HepG2 (cell line): ENCODE results near the gene DIRAS1. TPM values are rescaled to one million over a fixed set of nuclear protein-coding genes. Genes with fewer than 3 reads are reported as not detected.

ENCODE experiments used
- ATF1 ChIP-seq: IDR thresholded peaks from 2 replicates; pipeline ENCODE4 v1.6.1; 2016; ENCODE audit warnings: mild to moderate bottlenecking, control low read depth
- KAT7 ChIP-seq: IDR thresholded peaks from 2 replicates; pipeline ENCODE4 v1.6.1; 2018; ENCODE audit warnings: borderline replicate concordance, missing compliant biosample characterization
- NFYB ChIP-seq: sonication (generic); formaldehyde crosslinking; IDR thresholded peaks from 2 replicates; pipeline ENCODE4 v1.4.0; 2020; ENCODE audit warnings: missing genetic modification reagents
- PATZ1 ChIP-seq: sonication (generic); formaldehyde crosslinking; IDR thresholded peaks from 2 replicates; pipeline ENCODE4 v1.4.0; 2020; ENCODE audit warnings: missing genetic modification reagents
- SP2 ChIP-seq: sonication (generic); formaldehyde crosslinking; IDR thresholded peaks from 2 replicates; pipeline ENCODE4 v1.5.1; 2020; ENCODE audit warnings: mild to moderate bottlenecking, missing genetic modification reagents
- TSC22D2 ChIP-seq: sonication (generic); formaldehyde crosslinking; IDR thresholded peaks from 2 replicates; pipeline ENCODE4 v1.5.1; 2020; ENCODE audit warnings: missing genetic modification reagents, mild to moderate bottlenecking, borderline replicate concordance
- XRCC5 ChIP-seq: fragments of 200-400 bp; formaldehyde crosslinking; optimal IDR thresholded peaks from 2 replicates; pipeline ENCODE3; 2017; ENCODE audit warnings: mild to moderate bottlenecking, low read length
- ZHX1 ChIP-seq: sonication (generic); formaldehyde crosslinking; IDR thresholded peaks from 2 replicates; pipeline ENCODE4 v1.8.1; 2022; ENCODE audit warnings: low read depth, mild to moderate bottlenecking, missing genetic modification reagents
- ZNF441 ChIP-seq: sonication (generic); formaldehyde crosslinking; IDR thresholded peaks from 2 replicates; pipeline ENCODE4 v1.7.0; 2021; ENCODE audit warnings: missing genetic modification reagents, borderline replicate concordance
- ZNF484 ChIP-seq: sonication (generic); formaldehyde crosslinking; IDR thresholded peaks from 2 replicates; pipeline ENCODE4 v1.5.1; 2020; ENCODE audit warnings: mild to moderate bottlenecking, low read depth, missing genetic modification reagents, borderline replicate concordance
- ZNF530 ChIP-seq: sonication (generic); formaldehyde crosslinking; IDR thresholded peaks from 2 replicates; pipeline ENCODE4 v1.5.0; 2020; ENCODE audit warnings: low read depth, mild to moderate bottlenecking, missing genetic modification reagents
- ZNF644 ChIP-seq: IDR thresholded peaks from 2 replicates; pipeline ENCODE4 v1.6.1; 2016; ENCODE audit warnings: low read depth
- ZNF749 ChIP-seq: sonication (generic); formaldehyde crosslinking; IDR thresholded peaks from 2 replicates; pipeline ENCODE4 v1.8.0; 2022; ENCODE audit warnings: mild to moderate bottlenecking, missing genetic modification reagents, moderate library complexity, borderline replicate concordance
- ZNF777 ChIP-seq: sonication (generic); formaldehyde crosslinking; IDR thresholded peaks from 2 replicates; pipeline ENCODE4 v1.4.0; 2020; ENCODE audit warnings: missing genetic modification reagents
- polyA plus RNA-seq, 8 experiments: library from polyadenylated mRNA; depleted of rRNA in 3 of 8; stranded (reverse) in 7 of 8; unstranded in 1 of 8; fragments of >200 nt; fragmentation: Illumina TruSeq in 4 of 8; extraction: Trizol in 4 of 8; gene quantifications; 2 replicates each; pipeline versions ENCODE4 v1.2.1 to v1.2.3, GENCODE V29; 2011 to 2016; ENCODE audit warnings: low read depth in 4 of 8, missing spikeins in 1 of 8, mixed read lengths in 1 of 8; ENCODE audit not compliant: insufficient read depth in 1 of 8
- total RNA-seq, 5 experiments: library from RNA; depleted of rRNA; stranded (reverse); fragments of >200 nt; fragmentation: Illumina TruSeq; extraction: Trizol; gene quantifications; 2 replicates each; pipeline ENCODE4 v1.2.3, GENCODE V29; 2016; ENCODE audit warnings: low read depth in 1 of 5
- TF ChIP-seq, protein P1 (sequence below), 2 experiments: IDR thresholded peaks; 2 replicates each; pipeline ENCODE4 v1.6.1; 2011 to 2012; ENCODE audit warnings: low read length in 2 of 2, borderline replicate concordance in 1 of 2, low read depth in 1 of 2, mild to moderate bottlenecking in 1 of 2, moderate library complexity in 1 of 2
- TF ChIP-seq, protein P2 (sequence below): sonication (generic); formaldehyde crosslinking; IDR thresholded peaks from 2 replicates; pipeline ENCODE4 v1.5.1; 2020; ENCODE audit warnings: mild to moderate bottlenecking, moderate library complexity, missing genetic modification reagents

DIRAS1 gene
- total and polyA plus RNA-seq, 2 of the 13 experiments (the other 11 are each of a cell fraction or from before 2014, with no cell fraction given), result 0.97 to 1.8 TPM

- TF ChIP-seq, protein P1, sequence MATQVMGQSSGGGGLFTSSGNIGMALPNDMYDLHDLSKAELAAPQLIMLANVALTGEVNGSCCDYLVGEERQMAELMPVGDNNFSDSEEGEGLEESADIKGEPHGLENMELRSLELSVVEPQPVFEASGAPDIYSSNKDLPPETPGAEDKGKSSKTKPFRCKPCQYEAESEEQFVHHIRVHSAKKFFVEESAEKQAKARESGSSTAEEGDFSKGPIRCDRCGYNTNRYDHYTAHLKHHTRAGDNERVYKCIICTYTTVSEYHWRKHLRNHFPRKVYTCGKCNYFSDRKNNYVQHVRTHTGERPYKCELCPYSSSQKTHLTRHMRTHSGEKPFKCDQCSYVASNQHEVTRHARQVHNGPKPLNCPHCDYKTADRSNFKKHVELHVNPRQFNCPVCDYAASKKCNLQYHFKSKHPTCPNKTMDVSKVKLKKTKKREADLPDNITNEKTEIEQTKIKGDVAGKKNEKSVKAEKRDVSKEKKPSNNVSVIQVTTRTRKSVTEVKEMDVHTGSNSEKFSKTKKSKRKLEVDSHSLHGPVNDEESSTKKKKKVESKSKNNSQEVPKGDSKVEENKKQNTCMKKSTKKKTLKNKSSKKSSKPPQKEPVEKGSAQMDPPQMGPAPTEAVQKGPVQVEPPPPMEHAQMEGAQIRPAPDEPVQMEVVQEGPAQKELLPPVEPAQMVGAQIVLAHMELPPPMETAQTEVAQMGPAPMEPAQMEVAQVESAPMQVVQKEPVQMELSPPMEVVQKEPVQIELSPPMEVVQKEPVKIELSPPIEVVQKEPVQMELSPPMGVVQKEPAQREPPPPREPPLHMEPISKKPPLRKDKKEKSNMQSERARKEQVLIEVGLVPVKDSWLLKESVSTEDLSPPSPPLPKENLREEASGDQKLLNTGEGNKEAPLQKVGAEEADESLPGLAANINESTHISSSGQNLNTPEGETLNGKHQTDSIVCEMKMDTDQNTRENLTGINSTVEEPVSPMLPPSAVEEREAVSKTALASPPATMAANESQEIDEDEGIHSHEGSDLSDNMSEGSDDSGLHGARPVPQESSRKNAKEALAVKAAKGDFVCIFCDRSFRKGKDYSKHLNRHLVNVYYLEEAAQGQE (IDR thresholded peaks at IDR 0.05; ENCODE audit: borderline replicate concordance in 1 of 2, low read depth in 1 of 2, low read length in 2 of 2), result peak; percentile 97 to 100
- TF ChIP-seq PATZ1 (CRISPR knock-in tag), result peak; percentile 83
- TF ChIP-seq ATF1 (CRISPR knock-in tag), result 0 out of 2 replicates have a peak, but pooled peaks have one; percentile 44
- no peak for TF ChIP-seq KAT7 (CRISPR knock-in tag)
- peak; percentile 99 for TF ChIP-seq XRCC5
- peak; percentile 98 for TF ChIP-seq SP2
- no peak for TF ChIP-seq ZHX1 (CRISPR knock-in tag)
- peak; percentile 95 for TF ChIP-seq ZNF441
- TF ChIP-seq, protein P2, sequence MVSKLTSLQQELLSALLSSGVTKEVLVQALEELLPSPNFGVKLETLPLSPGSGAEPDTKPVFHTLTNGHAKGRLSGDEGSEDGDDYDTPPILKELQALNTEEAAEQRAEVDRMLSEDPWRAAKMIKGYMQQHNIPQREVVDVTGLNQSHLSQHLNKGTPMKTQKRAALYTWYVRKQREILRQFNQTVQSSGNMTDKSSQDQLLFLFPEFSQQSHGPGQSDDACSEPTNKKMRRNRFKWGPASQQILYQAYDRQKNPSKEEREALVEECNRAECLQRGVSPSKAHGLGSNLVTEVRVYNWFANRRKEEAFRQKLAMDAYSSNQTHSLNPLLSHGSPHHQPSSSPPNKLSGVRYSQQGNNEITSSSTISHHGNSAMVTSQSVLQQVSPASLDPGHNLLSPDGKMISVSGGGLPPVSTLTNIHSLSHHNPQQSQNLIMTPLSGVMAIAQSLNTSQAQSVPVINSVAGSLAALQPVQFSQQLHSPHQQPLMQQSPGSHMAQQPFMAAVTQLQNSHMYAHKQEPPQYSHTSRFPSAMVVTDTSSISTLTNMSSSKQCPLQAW (CRISPR knock-in tag), result peak; percentile 98
- peak; percentile 99 for TF ChIP-seq TSC22D2 (CRISPR knock-in tag)
- TF ChIP-seq ZNF644 (CRISPR knock-in tag), result peak; percentile 72; the same call in 1 of the 2 replicates
- peak; percentile 83; the same call in 1 of the 2 replicates for TF ChIP-seq ZNF530 (CRISPR knock-in tag)
- TF ChIP-seq NFYB (CRISPR knock-in tag), result peak; percentile 92
- peak; percentile 59; the same call in 1 of the 2 replicates for TF ChIP-seq ZNF484
- TF ChIP-seq ZNF749 (CRISPR knock-in tag), result peak; percentile 93; the same call in 1 of the 2 replicates
- TF ChIP-seq ZNF777, result peak; percentile 39; the same call in 1 of the 2 replicates
Measured at GRCh38 chr19:2739602-2740313, 18.6 kb upstream of the DIRAS1 start, which contains the start of gene SLC39A3 (continued).
